Transverse colon (tissue), 3 donors: ENCODE measurements around the gene UGT1A10.

ENCODE experiments used
- EP300 ChIP-seq: sonication (generic); formaldehyde crosslinking; IDR thresholded peaks from one replicate; pipeline ENCODE4 v1.6.1; 2017; ENCODE audit warnings: antibody characterized with exemption, low read depth
- POLR2A ChIP-seq: fragments of 450-650 bp; IDR thresholded peaks from one replicate; pipeline ENCODE4 v1.6.1; 2016; ENCODE audit warnings: antibody characterized with exemption, mild to moderate bottlenecking, moderate library complexity
- TF ChIP-seq, protein P1 (sequence below), 5 experiments: fragments of 200-600 bp in 3 of 5; fragments of 450-650 bp in 2 of 5; sonication (generic) in 3 of 5; IDR thresholded peaks; 1 replicate in 2 of 5; 2 replicates in 3 of 5; pipeline ENCODE4 v1.5.1; 2016 to 2017; ENCODE audit warnings: antibody characterized with exemption in 5 of 5, inconsistent platforms in 3 of 5, mild to moderate bottlenecking in 2 of 5, moderate library complexity in 1 of 5

DNA sequence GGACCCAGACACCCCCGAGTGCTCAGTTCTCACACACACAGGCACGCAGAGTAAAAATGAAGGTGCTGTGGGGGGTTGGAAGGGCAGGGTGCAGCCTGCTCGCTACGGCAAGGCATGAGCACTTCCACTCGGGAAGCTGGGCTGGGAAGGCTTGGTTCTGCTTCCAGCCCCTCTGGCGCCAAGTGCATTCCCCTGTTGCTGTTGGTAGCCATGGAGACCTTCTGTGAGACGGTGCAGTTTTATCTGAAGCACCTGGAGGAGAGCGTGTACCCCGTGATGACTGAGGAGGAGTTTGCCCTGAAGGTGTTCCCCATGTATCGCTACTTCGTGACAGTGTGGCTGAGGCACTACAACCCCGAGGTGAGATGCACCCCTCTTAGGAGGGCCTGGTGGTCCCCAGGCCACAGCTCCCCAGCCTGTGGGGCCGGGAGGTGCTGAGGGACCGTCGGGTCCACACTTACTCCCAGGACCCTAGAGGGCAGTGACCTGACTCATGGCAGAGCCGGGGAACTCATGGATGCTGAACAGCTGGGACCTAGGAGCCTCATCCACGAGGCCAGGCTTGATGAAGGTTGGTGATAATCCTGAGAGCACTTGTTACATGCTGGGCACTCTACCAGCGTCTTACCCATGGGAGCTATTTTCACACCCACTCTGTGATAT lies 157.3 kb downstream of the UGT1A10 start:
- TF ChIP-seq, protein P1, sequence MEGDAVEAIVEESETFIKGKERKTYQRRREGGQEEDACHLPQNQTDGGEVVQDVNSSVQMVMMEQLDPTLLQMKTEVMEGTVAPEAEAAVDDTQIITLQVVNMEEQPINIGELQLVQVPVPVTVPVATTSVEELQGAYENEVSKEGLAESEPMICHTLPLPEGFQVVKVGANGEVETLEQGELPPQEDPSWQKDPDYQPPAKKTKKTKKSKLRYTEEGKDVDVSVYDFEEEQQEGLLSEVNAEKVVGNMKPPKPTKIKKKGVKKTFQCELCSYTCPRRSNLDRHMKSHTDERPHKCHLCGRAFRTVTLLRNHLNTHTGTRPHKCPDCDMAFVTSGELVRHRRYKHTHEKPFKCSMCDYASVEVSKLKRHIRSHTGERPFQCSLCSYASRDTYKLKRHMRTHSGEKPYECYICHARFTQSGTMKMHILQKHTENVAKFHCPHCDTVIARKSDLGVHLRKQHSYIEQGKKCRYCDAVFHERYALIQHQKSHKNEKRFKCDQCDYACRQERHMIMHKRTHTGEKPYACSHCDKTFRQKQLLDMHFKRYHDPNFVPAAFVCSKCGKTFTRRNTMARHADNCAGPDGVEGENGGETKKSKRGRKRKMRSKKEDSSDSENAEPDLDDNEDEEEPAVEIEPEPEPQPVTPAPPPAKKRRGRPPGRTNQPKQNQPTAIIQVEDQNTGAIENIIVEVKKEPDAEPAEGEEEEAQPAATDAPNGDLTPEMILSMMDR (IDR thresholded peaks at IDR 0.05): no peak
- TF ChIP-seq POLR2A: no peak
- no peak for TF ChIP-seq EP300
